ENCODE measurements around the gene TNNT1. TPM values are rescaled to one million over a fixed set of nuclear protein-coding genes. Genes with fewer than 3 reads are reported as not detected.
A peak's percentile ranks its signal among the peaks of the same experiment; 100 is the strongest.

The TNNT1 gene
- total RNA-seq, 2 donors from 2014 or later: not detected

DNA sequence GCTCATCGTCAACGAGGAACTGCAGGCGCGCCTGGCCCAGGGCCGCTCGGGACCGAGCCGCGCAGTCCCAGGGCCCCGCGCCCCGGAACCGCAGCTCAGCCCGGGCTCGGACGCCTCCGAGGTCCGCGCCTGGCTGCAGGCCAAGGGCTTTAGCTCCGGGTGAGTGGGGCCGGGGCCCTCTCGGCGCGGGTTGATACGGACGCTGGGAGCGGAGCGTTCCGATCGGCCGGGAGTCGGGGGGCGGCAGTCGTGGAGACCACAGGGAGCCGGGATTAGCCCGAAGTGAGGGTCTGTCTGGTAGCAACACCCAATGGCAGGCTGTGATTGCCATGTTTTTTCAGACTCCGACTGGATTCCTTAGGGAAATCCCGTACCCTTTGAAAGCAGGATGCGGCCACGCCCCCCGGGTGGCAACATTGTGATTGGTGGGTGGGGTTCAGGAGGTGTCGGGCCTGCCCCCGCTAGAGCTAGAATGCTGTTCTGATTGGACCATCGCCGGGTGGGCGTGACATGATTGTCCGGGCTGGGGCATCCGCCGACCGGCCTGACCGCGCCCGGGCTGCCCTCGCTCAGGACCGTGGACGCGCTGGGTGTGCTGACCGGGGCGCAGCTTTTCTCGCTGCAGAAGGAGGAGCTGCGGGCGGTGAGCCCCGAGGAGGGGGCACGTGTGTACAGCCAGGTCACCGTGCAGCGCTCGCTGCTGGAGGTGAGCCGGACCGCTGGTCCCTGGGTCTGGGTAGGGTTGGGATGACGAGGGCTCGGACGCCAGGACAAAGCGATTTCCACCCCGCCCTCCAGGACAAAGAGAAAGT, 62.1 kb downstream of the TNNT1 start:
- Mint-ChIP-seq H3K36me3 (ENCODE audit: low read depth) (peaks cover 32% of the 10 kb centered on the region), H3K4me1 (peaks cover 11% of the 10 kb centered on the region), H3K9me3 (no peaks in the 10 kb centered on the region), H3K4me3 (peak overlapping the region; percentile 65), H3K27ac (no peak overlapping the region), H3K27me3 (peaks cover 27% of the 10 kb centered on the region)
- peak; percentile 66 for ATAC-seq (replicated peaks)

DNA sequence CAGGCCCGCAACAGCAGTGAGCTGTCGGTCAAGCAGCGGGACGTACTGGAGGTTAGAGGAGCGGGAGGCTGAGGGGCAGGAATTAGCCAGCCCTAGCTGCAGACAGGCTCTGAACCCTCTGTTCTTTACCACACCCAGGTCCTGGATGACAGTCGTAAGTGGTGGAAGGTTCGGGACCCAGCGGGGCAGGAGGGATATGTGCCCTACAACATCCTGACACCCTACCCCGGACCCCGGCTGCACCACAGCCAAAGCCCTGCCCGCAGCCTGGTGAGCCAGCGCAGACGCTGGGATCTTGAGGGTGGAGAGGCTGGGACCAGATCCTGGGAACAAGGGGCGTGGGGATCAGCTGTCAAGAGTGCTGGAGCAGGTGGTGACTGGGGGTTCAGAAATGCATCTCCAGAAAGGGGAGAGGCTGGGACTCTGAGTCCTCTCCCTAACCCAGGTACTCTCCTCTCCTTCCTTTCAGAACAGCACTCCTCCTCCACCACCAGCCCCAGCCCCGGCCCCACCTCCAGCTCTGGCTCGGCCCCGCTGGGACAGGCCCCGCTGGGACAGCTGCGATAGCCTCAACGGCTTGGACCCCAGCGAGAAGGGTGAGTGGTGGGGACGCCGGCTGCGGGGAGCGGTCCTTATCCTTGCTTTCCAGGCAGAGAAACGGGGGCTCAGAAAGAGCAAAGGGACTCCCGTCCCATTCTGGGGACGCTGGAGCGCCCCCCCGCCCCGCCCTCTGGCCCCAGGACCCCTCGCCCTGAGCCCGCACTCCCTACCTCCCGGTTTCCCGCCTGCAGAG, 62.9 kb downstream of the TNNT1 start:
- Mint-ChIP-seq H3K9me3 (no peaks in the 10 kb centered on the region), H3K27me3 (peaks cover 27% of the 10 kb centered on the region), H3K4me1 (peaks cover 11% of the 10 kb centered on the region), H3K27ac (no peak overlapping the region), H3K36me3 (ENCODE audit: low read depth) (peaks cover 32% of the 10 kb centered on the region), H3K4me3 (no peak overlapping the region)
- no peak for ATAC-seq (replicated peaks)

DNA sequence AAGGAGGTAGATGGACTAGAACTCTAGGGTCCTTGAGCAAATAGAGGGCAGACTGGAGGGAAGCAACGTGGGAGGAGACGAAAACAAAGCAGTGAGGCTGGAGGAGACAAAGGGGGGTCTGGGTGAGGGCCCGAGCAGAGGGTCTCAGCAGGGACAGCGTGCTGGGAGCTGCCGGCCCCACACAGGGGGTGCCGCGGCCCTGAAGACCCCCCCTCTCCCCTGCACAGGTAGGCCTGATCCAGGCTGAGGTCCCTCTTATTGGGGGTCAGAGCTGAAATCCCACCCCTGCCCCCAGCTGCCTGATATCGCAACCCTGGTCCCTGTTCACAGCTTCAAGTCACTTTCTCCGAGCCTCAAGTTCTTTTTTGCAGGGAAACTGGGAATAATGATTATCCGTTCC, 64.6 kb downstream of the TNNT1 start:
- Mint-ChIP-seq H3K4me1 (peaks cover 19% of the 10 kb centered on the region), H3K36me3 (ENCODE audit: low read depth) (peaks cover 16% of the 10 kb centered on the region), H3K27me3 (peaks cover 28% of the 10 kb centered on the region), H3K9me3 (no peaks in the 10 kb centered on the region), H3K4me3 (no peak overlapping the region), H3K27ac (no peak overlapping the region)
- ATAC-seq (replicated peaks): no peak

DNA sequence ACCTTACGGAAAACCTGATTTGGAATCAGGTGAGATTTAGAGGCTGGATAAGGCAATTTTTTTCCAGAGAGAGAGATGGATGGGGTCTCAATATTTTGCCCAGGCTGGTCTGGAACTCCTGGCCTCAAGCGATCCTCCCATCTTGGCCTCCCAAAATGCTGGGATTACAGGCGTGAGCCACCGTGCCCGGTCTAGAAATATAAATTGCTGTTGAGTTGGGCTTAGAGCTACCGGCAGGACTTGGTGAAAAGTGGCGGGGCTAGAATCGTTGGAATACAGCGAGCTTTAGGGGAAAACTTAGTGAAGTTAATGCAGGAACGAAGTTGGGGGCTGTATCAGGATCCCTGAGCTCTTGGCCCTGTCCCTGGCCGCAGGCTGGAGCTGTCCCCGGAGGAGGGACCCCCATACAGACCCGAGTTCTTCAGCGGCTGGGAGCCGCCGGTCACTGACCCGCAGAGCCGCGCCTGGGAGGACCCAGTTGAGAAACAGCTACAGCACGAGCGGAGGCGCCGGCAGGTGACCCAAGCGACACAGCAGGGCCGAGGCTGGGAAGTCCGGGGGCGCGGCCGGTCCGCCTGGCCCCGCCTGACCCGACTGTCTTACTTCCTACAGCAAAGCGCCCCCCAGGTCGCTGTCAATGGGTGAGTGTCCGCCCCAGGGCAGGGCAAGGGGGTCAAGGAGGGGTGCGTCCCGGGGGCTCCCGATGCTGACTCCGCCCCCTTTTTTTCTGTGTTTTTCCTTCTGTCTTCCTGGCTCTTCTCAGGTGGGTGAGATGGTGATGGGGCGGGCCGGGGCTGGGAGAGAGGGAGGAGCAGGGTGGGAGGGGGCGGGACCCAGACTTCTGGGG, 65.8 kb downstream of the TNNT1 start:
- no peak overlapping the region for H3K27ac Mint-ChIP-seq
- H3K36me3 Mint-ChIP-seq (ENCODE audit: low read depth): peaks cover 4% of the 10 kb centered on the region
- peak overlapping the region; percentile 77 for H3K4me3 Mint-ChIP-seq
- peaks cover 25% of the 10 kb centered on the region for H3K27me3 Mint-ChIP-seq
- H3K4me1 Mint-ChIP-seq: peaks cover 13% of the 10 kb centered on the region
- H3K9me3 Mint-ChIP-seq: no peaks in the 10 kb centered on the region
- no peak for ATAC-seq (replicated peaks)

Other genes starting within 250 kb of the TNNT1 start
- gene NCR1, start 243.1 kb downstream of the TNNT1 start, total RNA-seq: not detected
- not detected for gene NLRP7, start 201.7 kb downstream of the TNNT1 start, total RNA-seq
- 1 to 10 TPM; 2.9 to 6.1 TPM for gene NLRP2, start 182.8 kb downstream of the TNNT1 start, total RNA-seq
- under 1 TPM; 0.13 to 0.69 TPM for gene GP6, start 110.9 kb downstream of the TNNT1 start, total RNA-seq
- gene RDH13, start 86.1 kb downstream of the TNNT1 start, total RNA-seq: 10 to 100 TPM; 20.4 to 25.0 TPM
- 1 to 10 TPM; 1.4 to 2.1 TPM for gene EPS8L1, start 73.3 kb downstream of the TNNT1 start, total RNA-seq
- gene PPP1R12C, start 31.6 kb downstream of the TNNT1 start, total RNA-seq: 10 to 100 TPM; 74.5 to 94.8 TPM
- gene TNNI3, start 8.5 kb upstream of the TNNT1 start, total RNA-seq: not detected
- gene DNAAF3, start 17.4 kb upstream of the TNNT1 start, total RNA-seq: under 1 TPM in 1 of 2 donors, not detected in 1; 0.35 TPM
- not detected for gene SYT5, start 31.1 kb upstream of the TNNT1 start, total RNA-seq
- gene PTPRH, start 60.3 kb upstream of the TNNT1 start, total RNA-seq: not detected
- gene TMEM86B, start 79.6 kb upstream of the TNNT1 start, total RNA-seq: 10 to 100 TPM in 1 of 2 donors, 1 to 10 TPM in 1; 8.5 to 11.3 TPM
- 100 to 1,000 TPM; 156 to 319 TPM for gene PPP6R1, start 109.8 kb upstream of the TNNT1 start, total RNA-seq
- 10 to 100 TPM; 20.8 to 56.6 TPM for gene HSPBP1, start 130.9 kb upstream of the TNNT1 start, total RNA-seq
- gene BRSK1, start 134.8 kb upstream of the TNNT1 start, total RNA-seq: 10 to 100 TPM in 1 of 2 donors, 1 to 10 TPM in 1; 6.3 to 13.7 TPM
- gene TMEM150B, start 176.1 kb upstream of the TNNT1 start, total RNA-seq: under 1 TPM; 0.39 to 0.56 TPM
- gene KMT5C, start 190.7 kb upstream of the TNNT1 start, total RNA-seq: 10 to 100 TPM; 15.6 to 25.3 TPM
- gene COX6B2, start 205.5 kb upstream of the TNNT1 start, total RNA-seq: under 1 TPM; 0.15 to 0.50 TPM
- not detected for gene GARIN5B, start 214.1 kb upstream of the TNNT1 start, total RNA-seq
- gene IL11, start 221.3 kb upstream of the TNNT1 start, total RNA-seq: under 1 TPM; 0.15 to 0.95 TPM
- gene TMEM190, start 227.6 kb upstream of the TNNT1 start, total RNA-seq: not detected
- gene TMEM238, start 235.1 kb upstream of the TNNT1 start, total RNA-seq: 10 to 100 TPM in 1 of 2 donors, 1 to 10 TPM in 1; 7.2 to 11.5 TPM
- 1,000 to 10,000 TPM; 2,155 to 2,438 TPM for gene RPL28, start 236.7 kb upstream of the TNNT1 start, total RNA-seq